ENCODE measurements around the gene BCL2.

BCL2 gene

GRCh38 chr18:63148449-63149301, 170.9 kb downstream of the BCL2 start:
- no peak overlapping the region for H3K4me2 ChIP-seq (ENCODE audit: low read length)
- no peak overlapping the region for H2AFZ ChIP-seq (ENCODE audit: insufficient read depth, low read length, poor library complexity)
- H3K23ac ChIP-seq (ENCODE audit: low read length): no peak overlapping the region
- H4K8ac ChIP-seq (ENCODE audit: low read depth, low read length): no peak overlapping the region
- no peak overlapping the region for H4K91ac ChIP-seq (ENCODE audit: low read depth, low read length)
- H3K27ac ChIP-seq (ENCODE audit: low read depth, low read length): no peak overlapping the region
- H3K9ac ChIP-seq (ENCODE audit: low read length): no peak overlapping the region
- H3K14ac ChIP-seq (ENCODE audit: low read length): no peak overlapping the region
- no peaks in the 10 kb centered on the region for H3K79me2 ChIP-seq (ENCODE audit: control insufficient read depth, insufficient read depth, low read length, poor library complexity)
- no peak overlapping the region for H3K4me3 ChIP-seq (ENCODE audit: low read depth, low read length)
- H3K36me3 ChIP-seq (ENCODE audit: control insufficient read depth in 1 of 2, insufficient read depth in 2 of 2, low read length in 2 of 2): no peaks in the 10 kb centered on the region
- no peak overlapping the region for H2BK120ac ChIP-seq (ENCODE audit: insufficient read depth, low read length, poor library complexity)
- no peaks in the 10 kb centered on the region for H3K9me3 ChIP-seq (ENCODE audit: insufficient read depth, low read depth, low read length)
- H4K12ac ChIP-seq (ENCODE audit: low read depth, low read length): no peak overlapping the region
- H3K18ac ChIP-seq (ENCODE audit: low read length): no peak overlapping the region
- no peaks in the 10 kb centered on the region for H3K4me1 ChIP-seq (ENCODE audit: control insufficient read depth in 1 of 2, insufficient read depth in 2 of 2, low read length in 2 of 2)
- no peaks in the 10 kb centered on the region for H3K27me3 ChIP-seq (ENCODE audit: insufficient read depth, low read length)
- DNase-seq: no peak
- H2BK12ac ChIP-seq (ENCODE audit: low read length): no peak overlapping the region
- H2AK5ac ChIP-seq (ENCODE audit: low read length): no peak overlapping the region
- no peak overlapping the region for H2BK5ac ChIP-seq (ENCODE audit: low read depth, low read length, poor library complexity)
- whole genome bisulfite sequencing (ENCODE audit: extremely low coverage, insufficient coverage, insufficient read length): no CpG with 5 or more reads among the region's 14 CpGs
- no peak overlapping the region for H3K4ac ChIP-seq (ENCODE audit: low read depth, low read length)
- no peaks in the 10 kb centered on the region for H3K79me1 ChIP-seq (ENCODE audit: low read length)

GRCh38 chr18:63147973-63148372, 171.6 kb downstream of the BCL2 start:
- no peaks in the 10 kb centered on the region for H3K36me3 ChIP-seq (ENCODE audit: control insufficient read depth in 1 of 2, insufficient read depth in 2 of 2, low read length in 2 of 2)
- no peak overlapping the region for H3K27ac ChIP-seq (ENCODE audit: low read depth, low read length)
- H2AFZ ChIP-seq (ENCODE audit: insufficient read depth, low read length, poor library complexity): no peak overlapping the region
- H3K4me2 ChIP-seq (ENCODE audit: low read length): no peak overlapping the region
- no peak overlapping the region for H2BK120ac ChIP-seq (ENCODE audit: insufficient read depth, low read length, poor library complexity)
- no peak overlapping the region for H2BK5ac ChIP-seq (ENCODE audit: low read depth, low read length, poor library complexity)
- H3K14ac ChIP-seq (ENCODE audit: low read length): no peak overlapping the region
- H3K23ac ChIP-seq (ENCODE audit: low read length): no peak overlapping the region
- H4K12ac ChIP-seq (ENCODE audit: low read depth, low read length): no peak overlapping the region
- H4K91ac ChIP-seq (ENCODE audit: low read depth, low read length): no peak overlapping the region
- no CpG with 5 or more reads among the region's 6 CpGs for WGBS (ENCODE audit: extremely low coverage, insufficient coverage, insufficient read length)
- no peaks in the 10 kb centered on the region for H3K9me3 ChIP-seq (ENCODE audit: insufficient read depth, low read depth, low read length)
- no peaks in the 10 kb centered on the region for H3K79me2 ChIP-seq (ENCODE audit: control insufficient read depth, insufficient read depth, low read length, poor library complexity)
- no peak for DNase-seq
- H3K79me1 ChIP-seq (ENCODE audit: low read length): no peaks in the 10 kb centered on the region
- no peak overlapping the region for H3K4ac ChIP-seq (ENCODE audit: low read depth, low read length)
- H4K8ac ChIP-seq (ENCODE audit: low read depth, low read length): no peak overlapping the region
- H3K18ac ChIP-seq (ENCODE audit: low read length): no peak overlapping the region
- H2AK5ac ChIP-seq (ENCODE audit: low read length): no peak overlapping the region
- no peaks in the 10 kb centered on the region for H3K4me1 ChIP-seq (ENCODE audit: control insufficient read depth in 1 of 2, insufficient read depth in 2 of 2, low read length in 2 of 2)
- no peak overlapping the region for H2BK12ac ChIP-seq (ENCODE audit: low read length)
- H3K9ac ChIP-seq (ENCODE audit: low read length): no peak overlapping the region
- H3K4me3 ChIP-seq (ENCODE audit: low read depth, low read length): no peak overlapping the region
- no peaks in the 10 kb centered on the region for H3K27me3 ChIP-seq (ENCODE audit: insufficient read depth, low read length)

DNA sequence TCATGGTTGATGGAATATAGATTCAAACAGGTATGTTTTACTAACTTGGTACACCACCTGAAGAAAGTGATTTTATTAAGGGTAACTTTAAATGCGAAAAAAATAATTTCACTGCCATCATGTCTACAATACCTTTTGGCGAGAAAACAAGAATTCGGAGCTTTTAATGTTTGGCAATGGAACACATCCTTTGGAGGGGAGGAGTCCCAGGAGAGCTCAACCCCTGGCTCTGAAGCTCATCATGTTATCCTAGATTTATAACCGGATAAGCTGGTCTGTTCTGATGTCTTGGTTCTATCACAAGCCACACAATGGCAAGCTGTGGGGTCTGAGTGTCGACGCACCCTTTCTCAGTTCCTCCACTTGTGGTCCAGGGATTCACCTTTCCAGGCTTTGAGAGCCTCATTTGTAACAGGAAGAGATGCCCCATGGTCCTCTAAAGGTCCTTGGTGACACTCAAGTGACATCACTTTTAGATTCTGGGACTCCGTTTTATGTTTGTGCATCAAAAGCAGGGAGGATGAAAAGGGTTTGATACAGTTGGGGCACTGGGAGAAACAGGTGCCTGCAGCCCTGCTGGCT, 172.7 kb downstream of the BCL2 start:
- Histone ChIP-seq H3K23ac (ENCODE audit: low read length) (no peak overlapping the region), H2BK120ac (ENCODE audit: insufficient read depth, low read length, poor library complexity) (no peak overlapping the region), H4K8ac (ENCODE audit: low read depth, low read length) (no peak overlapping the region), H2BK12ac (ENCODE audit: low read length) (no peak overlapping the region), H3K4me1 (ENCODE audit: control insufficient read depth in 1 of 2, insufficient read depth in 2 of 2, low read length in 2 of 2) (no peaks in the 10 kb centered on the region), H3K14ac (ENCODE audit: low read length) (no peak overlapping the region), H3K18ac (ENCODE audit: low read length) (no peak overlapping the region), H2BK5ac (ENCODE audit: low read depth, low read length, poor library complexity) (no peak overlapping the region), H3K27me3 (ENCODE audit: insufficient read depth, low read length) (no peaks in the 10 kb centered on the region), H3K9me3 (ENCODE audit: insufficient read depth, low read depth, low read length) (no peaks in the 10 kb centered on the region), H3K4me2 (ENCODE audit: low read length) (no peak overlapping the region), H2AK5ac (ENCODE audit: low read length) (no peak overlapping the region), H3K4ac (ENCODE audit: low read depth, low read length) (no peak overlapping the region), H4K91ac (ENCODE audit: low read depth, low read length) (no peak overlapping the region), H3K36me3 (ENCODE audit: control insufficient read depth in 1 of 2, insufficient read depth in 2 of 2, low read length in 2 of 2) (no peaks in the 10 kb centered on the region), H3K4me3 (ENCODE audit: low read depth, low read length) (no peak overlapping the region), H2AFZ (ENCODE audit: insufficient read depth, low read length, poor library complexity) (no peak overlapping the region), H4K12ac (ENCODE audit: low read depth, low read length) (no peak overlapping the region), H3K79me1 (ENCODE audit: low read length) (no peaks in the 10 kb centered on the region), H3K27ac (ENCODE audit: low read depth, low read length) (no peak overlapping the region), H3K9ac (ENCODE audit: low read length) (no peak overlapping the region), H3K79me2 (ENCODE audit: control insufficient read depth, insufficient read depth, low read length, poor library complexity) (no peaks in the 10 kb centered on the region)
- WGBS (ENCODE audit: extremely low coverage, insufficient coverage, insufficient read length): no CpG with 5 or more reads among the region's 7 CpGs
- no peak for DNase-seq

DNA sequence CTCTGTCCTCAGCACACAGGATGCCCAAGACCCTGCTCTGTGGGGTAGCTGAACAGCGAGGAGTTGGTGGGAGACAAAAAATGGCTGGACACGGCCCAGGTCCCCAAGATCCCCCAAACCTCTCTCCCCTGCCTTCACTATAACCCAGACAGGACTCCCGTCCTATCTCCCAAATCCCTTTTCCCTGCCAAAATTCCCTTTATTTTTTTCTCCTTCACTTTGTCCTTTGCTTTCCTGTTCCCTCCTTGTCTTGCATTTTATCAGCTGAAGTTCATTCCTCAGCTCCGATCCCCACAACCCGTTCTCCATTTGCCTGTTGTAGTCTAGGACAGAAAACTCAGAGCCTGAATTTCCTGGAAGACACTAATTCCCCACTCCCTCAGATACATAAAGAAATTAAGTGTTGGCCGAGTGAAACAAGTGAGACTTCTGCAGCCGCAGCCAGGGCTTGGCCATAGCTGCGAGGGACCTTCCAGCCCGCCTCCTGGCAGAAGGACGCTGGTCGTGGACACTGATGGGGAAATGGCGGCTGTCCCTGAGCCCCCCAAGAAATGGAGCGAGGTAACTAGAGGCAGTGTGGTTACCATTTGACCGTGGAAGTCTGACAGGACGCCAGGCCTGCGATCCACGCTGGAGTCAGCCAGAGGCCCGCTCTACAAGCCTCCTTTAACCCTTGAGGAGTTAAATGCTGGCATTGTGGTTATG, 173.6 kb downstream of the BCL2 start:
- no peak overlapping the region for H3K14ac ChIP-seq (ENCODE audit: low read length)
- no CpG with 5 or more reads among the region's 18 CpGs for WGBS (ENCODE audit: extremely low coverage, insufficient coverage, insufficient read length)

More for the DNA sequence above, 173.6 kb downstream of the BCL2 start:
- Histone ChIP-seq H3K18ac (ENCODE audit: low read length) (no peak overlapping the region), H3K4me2 (ENCODE audit: low read length) (no peak overlapping the region), H3K79me1 (ENCODE audit: low read length) (no peaks in the 10 kb centered on the region), H3K4ac (ENCODE audit: low read depth, low read length) (no peak overlapping the region), H2AK5ac (ENCODE audit: low read length) (no peak overlapping the region), H4K91ac (ENCODE audit: low read depth, low read length) (no peak overlapping the region), H2AFZ (ENCODE audit: insufficient read depth, low read length, poor library complexity) (no peak overlapping the region), H3K27ac (ENCODE audit: low read depth, low read length) (no peak overlapping the region), H4K12ac (ENCODE audit: low read depth, low read length) (no peak overlapping the region), H3K27me3 (ENCODE audit: insufficient read depth, low read length) (no peaks in the 10 kb centered on the region), H4K8ac (ENCODE audit: low read depth, low read length) (no peak overlapping the region), H3K36me3 (ENCODE audit: control insufficient read depth in 1 of 2, insufficient read depth in 2 of 2, low read length in 2 of 2) (no peaks in the 10 kb centered on the region), H3K79me2 (ENCODE audit: control insufficient read depth, insufficient read depth, low read length, poor library complexity) (no peaks in the 10 kb centered on the region), H3K23ac (ENCODE audit: low read length) (no peak overlapping the region), H2BK120ac (ENCODE audit: insufficient read depth, low read length, poor library complexity) (no peak overlapping the region), H3K4me3 (ENCODE audit: low read depth, low read length) (no peak overlapping the region), H3K9me3 (ENCODE audit: insufficient read depth, low read depth, low read length) (no peaks in the 10 kb centered on the region), H2BK5ac (ENCODE audit: low read depth, low read length, poor library complexity) (no peak overlapping the region), H3K4me1 (ENCODE audit: control insufficient read depth in 1 of 2, insufficient read depth in 2 of 2, low read length in 2 of 2) (no peaks in the 10 kb centered on the region), H3K9ac (ENCODE audit: low read length) (no peak overlapping the region), H2BK12ac (ENCODE audit: low read length) (no peak overlapping the region)
- no peak for DNase-seq

Data from trophoblast cell (in vitro differentiated cells and primary cell).